WERI-Rb-1 (cell line): ENCODE measurements around the gene SOX18.
"Not testable (repeated sequence)": the region's sequence is repeated elsewhere in the genome, so short reads cannot be mapped to it uniquely, and the experiment has no call there.

Source experiments
- DNase-seq: peaks from one replicate; pipeline ENCODE4 v3.0.0-alpha.2; 2020
- H3K27ac ChIP-seq: fragments of 250-450 bp; sonication (Bioruptor Pico); 2 replicates; pipeline ENCODE4 v1.5.1; 2020; ENCODE audit warnings: mild to moderate bottlenecking, moderate library complexity
- H3K27me3 ChIP-seq: fragments of 250-450 bp; sonication (Bioruptor Pico); 2 replicates; pipeline ENCODE4 v1.5.1; 2021; ENCODE audit warnings: mild to moderate bottlenecking, low read depth, moderate library complexity; ENCODE audit not compliant: insufficient read depth, severe bottlenecking
- H3K36me3 ChIP-seq: fragments of 250-450 bp; sonication (Bioruptor Pico); 2 replicates; pipeline ENCODE4 v1.5.1; 2020; ENCODE audit warnings: mild to moderate bottlenecking, moderate library complexity
- H3K4me3 ChIP-seq: 2 replicates; pipeline ENCODE4 v1.5.1; 2011; ENCODE audit warnings: low read depth, mild to moderate bottlenecking, control low read depth, low read length
- H3K9me3 ChIP-seq: fragments of 250-450 bp; sonication (Bioruptor Pico); 2 replicates; pipeline ENCODE4 v1.5.1; 2021; ENCODE audit warnings: mild to moderate bottlenecking, moderate library complexity; ENCODE audit not compliant: severe bottlenecking
- CTCF ChIP-seq: IDR thresholded peaks from 2 replicates; pipeline ENCODE4 v1.5.1; 2011; ENCODE audit warnings: low read depth, mild to moderate bottlenecking, control low read depth, inconsistent platforms, low read length

SOX18 gene

GRCh38 chr20:64093013-64093503 lies 43.6 kb upstream of the SOX18 start:
- peak; percentile 42 for DNase-seq
- H3K4me3 ChIP-seq, result peak overlapping the region; percentile 10
- no peaks in the 10 kb centered on the region for H3K36me3 ChIP-seq
- TF ChIP-seq CTCF, result no peak
- H3K27me3 ChIP-seq, result no peaks in the 10 kb centered on the region
- no peaks in the 10 kb centered on the region for H3K9me3 ChIP-seq
- H3K27ac ChIP-seq, result no peak overlapping the region

GRCh38 chr20:64092258-64093012 lies 43.0 kb upstream of the SOX18 start:
- no peaks in the 10 kb centered on the region for H3K36me3 ChIP-seq
- H3K4me3 ChIP-seq, result peak overlapping the region; percentile 23
- H3K9me3 ChIP-seq, result no peaks in the 10 kb centered on the region
- no peaks in the 10 kb centered on the region for H3K27me3 ChIP-seq
- TF ChIP-seq CTCF, result no peak
- H3K27ac ChIP-seq, result no peak overlapping the region
- no peak for DNase-seq

GRCh38 chr20:64091770-64092169 lies 42.3 kb upstream of the SOX18 start:
- H3K4me3 ChIP-seq, result peak overlapping the region; percentile 23
- TF ChIP-seq CTCF, result no peak
- H3K36me3 ChIP-seq, result no peaks in the 10 kb centered on the region
- no peaks in the 10 kb centered on the region for H3K9me3 ChIP-seq
- H3K27ac ChIP-seq, result no peak overlapping the region
- DNase-seq, result peak; percentile 61
- no peaks in the 10 kb centered on the region for H3K27me3 ChIP-seq

GRCh38 chr20:64091340-64091739 lies 41.9 kb upstream of the SOX18 start:
- no peak for DNase-seq
- TF ChIP-seq CTCF, result no peak
- Histone ChIP-seq H3K36me3 (no peaks in the 10 kb centered on the region), H3K9me3 (no peaks in the 10 kb centered on the region), H3K4me3 (no peak overlapping the region), H3K27ac (no peak overlapping the region), H3K27me3 (no peaks in the 10 kb centered on the region)

- no peak for TF ChIP-seq CTCF
- Histone ChIP-seq H3K27me3 (no peaks in the 10 kb centered on the region), H3K36me3 (no peaks in the 10 kb centered on the region), H3K9me3 (no peaks in the 10 kb centered on the region), H3K27ac (no peak overlapping the region), H3K4me3 (no peak overlapping the region)
- no peak for DNase-seq
Observed at GRCh38 chr20:64090165-64090564, 40.7 kb upstream of the SOX18 start.

GRCh38 chr20:64088586-64088985 lies 39.1 kb upstream of the SOX18 start:
- H3K9me3 ChIP-seq, H3K27me3 ChIP-seq, H3K4me3 ChIP-seq, H3K36me3 ChIP-seq, DNase-seq, H3K27ac ChIP-seq: not testable (repeated sequence)

GRCh38 chr20:64087226-64087825 lies 37.9 kb upstream of the SOX18 start:
- H3K9me3 ChIP-seq, DNase-seq, H3K27ac ChIP-seq, H3K27me3 ChIP-seq, H3K36me3 ChIP-seq, H3K4me3 ChIP-seq: not testable (repeated sequence)
